Skeletal muscle cell (primary cell): Measurements from ENCODE around the gene KIF19.

Source experiments
- DNase-seq: peaks from one replicate; pipeline ENCODE4 v3.0.0-alpha.2; 2010; ENCODE audit warnings: low read depth
- H3K4me3 ChIP-seq: 2 replicates; pipeline ENCODE4 v1.5.1; 2011; ENCODE audit warnings: low read depth, mild to moderate bottlenecking, control low read depth, low read length, moderate library complexity

KIF19 gene

DNA sequence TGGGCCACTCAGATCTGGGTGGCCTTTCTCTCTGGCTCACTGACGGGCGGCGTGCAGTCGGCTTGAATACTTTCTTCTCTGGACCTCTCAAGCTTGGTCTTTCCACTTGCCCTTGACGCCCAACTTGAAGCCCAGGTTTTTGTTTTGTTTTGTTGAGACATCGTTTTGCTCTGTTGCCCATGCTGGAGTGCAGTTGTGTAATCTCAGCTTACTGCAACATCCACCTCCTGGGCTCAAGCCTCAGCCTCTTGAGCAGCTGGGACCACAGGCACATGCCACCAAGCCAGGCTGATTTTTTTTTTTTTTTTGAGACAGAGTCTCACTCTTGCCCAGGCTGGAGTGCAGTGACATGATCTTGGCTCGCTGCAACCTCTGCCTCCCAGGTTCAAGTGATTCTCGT lies 22.7 kb upstream of the KIF19 start:
- no peak for DNase-seq
- H3K4me3 ChIP-seq, result no peak overlapping the region

DNA sequence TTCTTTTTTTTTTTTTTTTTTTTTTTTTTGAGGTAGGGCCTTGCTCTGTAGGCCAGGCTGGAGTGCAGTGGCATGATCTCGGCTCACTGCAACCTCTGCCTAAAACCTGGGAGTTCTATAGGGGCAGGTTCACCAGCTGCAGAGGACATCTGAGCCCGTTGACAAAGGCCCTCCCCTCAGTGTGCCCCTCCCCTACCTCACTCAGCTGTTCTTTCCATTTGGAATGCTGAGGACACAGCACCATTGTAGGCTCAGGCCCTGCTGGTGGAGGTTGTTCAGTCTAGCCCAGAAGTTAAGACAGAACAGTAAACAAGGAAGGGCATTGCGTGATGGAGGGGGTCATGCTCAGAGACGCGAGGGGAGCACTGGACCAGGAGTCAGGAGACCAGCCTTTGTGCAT lies 21.8 kb upstream of the KIF19 start:
- DNase-seq, result no peak
- H3K4me3 ChIP-seq, result no peak overlapping the region

DNA sequence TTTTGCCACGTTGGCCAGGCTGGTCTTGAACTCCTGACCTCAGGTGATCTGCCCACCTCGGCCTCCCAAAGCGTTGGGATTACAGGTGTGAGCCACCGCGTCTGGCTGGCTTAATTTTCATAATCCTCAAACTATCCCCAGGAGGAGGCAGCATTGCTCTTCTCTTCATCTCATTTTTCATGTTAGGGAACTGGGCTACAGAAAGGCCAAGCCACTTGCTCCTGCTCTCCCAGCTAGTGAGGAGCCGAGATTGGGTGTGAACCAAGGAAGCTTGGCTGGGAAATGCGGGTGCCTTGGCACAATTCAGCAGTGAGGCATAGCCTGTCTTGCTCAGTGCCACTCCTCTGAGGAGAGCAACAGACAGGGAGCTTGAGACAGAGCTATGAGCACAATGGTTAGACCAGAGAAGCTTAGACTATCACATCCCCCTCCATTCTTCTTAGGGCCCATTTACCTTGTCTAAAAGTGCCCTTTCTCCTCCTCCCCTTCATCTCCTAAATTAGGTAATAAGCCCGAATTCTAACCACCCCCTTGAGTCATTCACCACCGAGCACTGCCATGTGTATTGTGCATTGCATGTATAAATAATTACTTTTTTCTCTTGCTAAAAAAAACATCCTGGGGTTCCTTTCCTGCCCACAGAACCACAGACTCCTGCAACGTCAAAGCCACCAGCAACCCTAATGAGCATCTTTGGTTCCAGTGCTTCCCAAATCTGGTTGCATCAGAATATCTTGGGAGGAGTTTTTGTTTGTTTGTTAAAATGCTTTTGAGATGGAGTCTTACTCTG lies 20.0 kb upstream of the KIF19 start:
- no peak overlapping the region for H3K4me3 ChIP-seq
- DNase-seq, result no peak

DNA sequence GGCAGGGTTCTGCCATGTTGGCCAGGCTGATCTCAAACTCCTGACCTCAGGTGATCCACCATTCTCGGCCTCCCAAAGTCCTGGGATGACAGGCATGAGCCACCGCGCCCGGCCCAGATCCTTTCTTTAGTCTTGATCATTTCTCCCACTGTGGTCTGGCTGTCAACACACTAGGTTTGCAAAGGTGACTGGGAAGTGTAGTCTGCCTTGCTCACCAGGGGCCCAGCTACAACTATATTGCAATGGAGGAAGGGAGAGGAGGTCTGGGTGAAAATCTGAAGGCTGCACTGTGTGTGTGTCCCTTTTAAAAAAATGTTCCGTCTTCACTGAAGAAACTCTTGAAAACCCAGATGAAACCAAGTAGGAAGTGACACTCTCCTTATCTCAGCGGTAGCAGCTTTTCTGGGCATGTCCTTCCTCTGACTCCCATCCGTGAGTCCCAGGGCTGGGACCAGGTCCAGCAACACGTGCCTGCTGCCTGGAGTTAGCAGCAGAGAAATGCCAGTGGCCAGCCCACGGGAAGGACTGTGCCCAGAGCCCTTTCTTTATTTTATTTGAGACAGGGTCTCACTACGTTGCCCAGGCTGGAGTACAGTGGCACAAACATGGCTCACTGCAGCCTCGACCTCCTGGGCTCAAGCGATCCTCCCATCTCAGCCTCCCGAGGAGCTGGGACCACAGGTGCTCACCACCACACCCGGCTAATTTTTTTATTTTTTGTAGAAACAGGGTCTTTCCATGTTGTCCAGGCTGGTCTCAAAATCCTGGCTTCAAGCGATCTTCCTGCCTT lies 17.8 kb upstream of the KIF19 start:
- DNase-seq, result no peak
- H3K4me3 ChIP-seq, result no peak overlapping the region

DNA sequence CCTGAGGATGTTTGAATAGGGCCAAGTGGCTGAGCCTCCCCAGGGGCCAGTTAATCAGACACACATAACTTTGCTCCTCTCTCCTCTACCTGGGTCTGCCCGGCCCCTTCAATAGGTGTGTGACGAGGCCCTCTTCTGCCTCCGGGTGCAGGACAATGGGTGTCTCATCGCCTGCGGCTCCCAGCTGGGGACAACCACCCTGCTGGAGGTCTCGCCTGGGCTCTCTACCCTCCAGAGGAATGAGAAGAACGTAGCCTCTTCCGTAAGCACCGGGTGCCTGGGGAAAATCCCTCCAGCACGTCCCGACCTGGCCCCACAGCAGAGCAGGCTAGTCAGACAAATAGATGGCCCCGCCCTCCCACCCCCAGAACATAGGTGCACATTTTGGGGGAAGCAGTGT lies 16.1 kb upstream of the KIF19 start:
- no peak for DNase-seq
- H3K4me3 ChIP-seq, result no peak overlapping the region

DNA sequence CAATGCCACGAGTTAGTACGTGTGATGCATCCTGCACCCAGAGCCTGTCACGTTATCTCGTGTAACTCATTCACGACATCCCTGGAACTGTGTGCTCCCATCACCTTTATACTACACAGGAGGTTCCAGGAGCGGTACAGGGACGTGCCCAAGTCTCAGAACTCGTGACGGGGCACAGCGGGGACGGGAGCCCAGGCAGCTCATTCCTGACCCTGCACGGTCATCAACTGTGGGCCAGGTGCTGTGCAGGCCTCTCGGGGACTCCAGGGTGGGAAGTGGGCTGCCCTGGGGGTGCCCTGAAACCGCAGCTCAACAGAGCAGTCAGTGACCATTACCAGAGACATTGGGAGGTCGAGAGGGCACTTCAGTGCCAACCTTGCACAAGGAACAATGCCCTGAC lies 11.1 kb upstream of the KIF19 start:
- no peak overlapping the region for H3K4me3 ChIP-seq
- DNase-seq, result no peak

DNA sequence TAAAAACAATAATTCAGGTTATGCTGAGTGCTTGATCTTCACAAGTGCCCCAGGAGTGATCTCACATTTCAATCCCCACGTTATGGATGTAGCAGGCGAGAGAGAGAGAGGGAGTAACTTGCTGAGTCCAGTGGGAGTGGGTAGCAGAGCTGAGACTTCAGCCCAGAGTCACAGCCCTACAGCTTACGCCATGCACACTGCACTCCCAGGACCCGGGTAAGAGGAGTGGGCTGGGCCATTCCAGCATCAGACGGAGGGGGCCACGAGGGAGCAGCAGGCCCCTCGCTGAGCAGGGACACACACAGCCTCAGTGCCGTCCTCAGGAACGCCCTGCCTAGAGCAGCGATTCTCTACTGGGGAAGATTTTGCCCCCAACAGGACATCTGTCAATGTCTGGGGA lies 9.8 kb upstream of the KIF19 start:
- DNase-seq, result no peak

DNA sequence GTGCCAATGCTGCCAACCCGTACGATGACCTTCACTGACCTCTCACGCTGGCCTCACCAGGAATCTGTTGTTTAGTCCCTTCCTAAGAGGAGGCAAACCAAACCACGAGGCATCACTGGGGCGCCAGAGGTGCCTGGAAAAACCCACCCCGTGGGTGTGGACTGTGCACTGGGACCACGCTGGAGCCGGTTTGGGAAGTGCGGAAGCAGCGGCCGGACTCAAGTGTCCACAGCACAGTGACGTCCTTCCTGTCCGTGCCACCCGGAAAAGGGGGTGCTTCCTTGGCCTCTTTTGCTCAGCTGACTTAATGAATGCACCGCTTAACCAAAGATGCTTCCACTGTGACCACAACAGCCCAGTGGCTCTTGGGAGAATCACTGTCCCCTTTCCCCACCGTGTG lies 9.0 kb upstream of the KIF19 start:
- no peak overlapping the region for H3K4me3 ChIP-seq
- DNase-seq, result no peak

More for the DNA sequence above, 9.8 kb upstream of the KIF19 start:
- H3K4me3 ChIP-seq, result no peak overlapping the region

DNA sequence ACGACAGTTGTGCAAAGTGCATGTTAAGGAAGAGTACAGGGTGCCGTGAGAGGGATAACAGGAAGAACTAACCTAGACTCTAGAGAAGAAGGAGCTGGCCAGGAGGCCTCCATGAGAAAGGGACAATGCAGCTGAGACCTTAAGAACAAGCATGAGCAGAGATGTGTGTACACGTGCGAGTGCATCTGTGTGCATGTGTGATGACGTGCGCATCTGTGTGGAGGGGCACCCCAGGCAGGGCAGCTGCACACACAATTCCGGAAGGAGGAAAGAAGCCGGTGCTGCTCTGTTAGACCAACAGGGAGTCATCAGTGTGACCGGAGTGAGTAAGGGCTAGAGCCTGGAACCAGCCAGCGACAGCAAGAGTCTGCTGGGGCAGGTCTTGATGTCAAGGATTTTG lies 7.6 kb upstream of the KIF19 start:
- DNase-seq, result no peak
- H3K4me3 ChIP-seq, result no peak overlapping the region

DNA sequence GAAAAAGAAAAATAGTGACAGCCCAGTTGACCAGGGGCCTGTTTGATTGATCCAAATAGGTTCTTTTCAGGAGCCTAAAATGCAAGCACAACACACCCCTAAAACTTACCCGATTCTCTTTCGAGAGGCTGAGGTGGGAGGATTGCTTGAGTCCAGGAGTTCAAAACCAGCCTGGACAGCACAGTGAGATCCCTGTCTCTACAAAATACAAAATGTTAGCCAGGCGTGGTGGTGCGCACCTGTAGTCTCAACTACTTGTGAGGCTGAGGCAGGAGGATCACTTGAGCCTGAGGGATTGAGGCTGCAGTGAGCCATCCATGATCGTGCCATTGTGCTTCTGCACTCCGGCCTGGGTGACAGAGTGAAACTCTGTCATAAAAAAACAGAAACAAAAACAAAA lies 1.5 kb upstream of the KIF19 start:
- no peak overlapping the region for H3K4me3 ChIP-seq
- no peak for DNase-seq

DNA sequence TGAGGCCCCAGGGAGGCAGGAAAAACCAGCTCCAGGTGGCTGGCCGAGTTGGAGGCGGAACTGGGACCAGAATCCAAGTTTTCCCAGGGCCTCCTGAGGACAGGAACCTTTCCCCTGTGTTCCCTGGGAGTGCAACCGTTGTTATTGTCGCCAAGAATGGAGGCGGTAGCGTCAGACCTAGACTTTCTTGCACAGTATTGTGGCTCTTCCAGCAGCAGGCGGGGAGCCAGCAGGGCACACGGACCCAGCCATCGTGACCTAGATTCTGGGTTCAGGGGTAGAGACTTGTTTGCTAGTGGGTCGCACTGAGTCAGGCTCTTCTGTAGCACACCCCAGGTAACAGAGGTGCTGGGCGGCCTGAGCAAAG lies 667 bp upstream of the KIF19 start:
- H3K4me3 ChIP-seq, result no peak overlapping the region
- DNase-seq, result no peak

DNA sequence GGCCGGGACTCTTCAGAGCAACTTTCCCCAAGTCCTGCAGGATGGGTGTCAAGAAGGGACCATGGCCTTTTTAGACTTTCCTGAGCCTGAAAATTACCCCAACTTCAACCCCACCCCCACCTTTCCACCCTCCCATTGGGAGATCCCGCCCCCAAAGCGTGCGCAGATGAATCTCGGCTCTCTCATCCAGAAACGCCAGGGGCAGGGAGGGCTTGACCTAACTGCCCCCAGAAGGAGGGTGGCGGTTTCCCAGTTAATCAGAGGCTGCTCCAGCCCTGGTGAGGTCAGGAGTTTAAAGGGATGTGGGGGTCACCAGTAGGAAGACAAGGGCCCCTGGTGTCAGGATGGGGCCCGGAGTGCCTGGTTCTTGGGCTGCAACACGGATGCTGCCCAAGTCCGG lies 480 bp downstream of the KIF19 start:
- no peak overlapping the region for H3K4me3 ChIP-seq
- DNase-seq, result no peak

DNA sequence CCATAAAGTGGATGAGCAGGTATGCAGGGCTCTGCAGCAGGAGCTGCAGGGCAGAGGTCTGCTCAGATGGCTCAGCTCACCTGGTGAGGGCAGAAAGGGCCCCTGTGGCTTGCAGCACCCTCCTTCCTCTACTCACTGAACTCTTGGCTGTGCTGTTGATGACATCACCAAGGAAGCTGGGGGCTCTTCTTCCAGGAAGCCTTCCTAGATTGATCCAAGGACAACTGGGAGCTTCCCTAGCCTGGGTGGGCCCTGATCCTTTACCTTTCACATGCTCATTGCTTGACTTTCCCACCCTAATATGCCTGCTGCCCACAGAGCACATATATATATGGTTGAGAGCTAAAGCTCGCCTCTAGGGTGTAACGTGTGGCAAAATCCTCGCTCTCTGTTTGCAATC lies 2.5 kb downstream of the KIF19 start:
- no peak overlapping the region for H3K4me3 ChIP-seq
- no peak for DNase-seq

DNA sequence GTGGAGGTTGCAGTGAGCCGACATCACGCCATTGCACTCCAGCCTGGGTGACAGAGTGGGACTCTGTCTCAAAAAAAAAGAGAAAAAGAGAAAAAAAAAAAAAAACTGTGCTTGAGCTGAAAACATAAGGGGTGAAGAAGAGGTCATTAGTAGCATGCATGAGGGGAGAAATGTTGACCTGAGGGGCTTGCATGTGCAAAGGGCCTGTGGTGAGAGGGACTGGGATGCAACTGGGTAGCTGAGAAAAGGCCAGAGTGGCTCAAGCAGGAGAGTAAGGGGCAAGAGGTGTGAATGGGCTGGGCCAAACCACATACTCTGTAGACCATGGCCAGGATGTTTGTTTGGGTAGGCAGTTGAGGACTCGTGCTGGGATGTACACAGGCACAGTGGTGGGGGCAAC lies 3.4 kb downstream of the KIF19 start:
- DNase-seq, result no peak
- no peak overlapping the region for H3K4me3 ChIP-seq

DNA sequence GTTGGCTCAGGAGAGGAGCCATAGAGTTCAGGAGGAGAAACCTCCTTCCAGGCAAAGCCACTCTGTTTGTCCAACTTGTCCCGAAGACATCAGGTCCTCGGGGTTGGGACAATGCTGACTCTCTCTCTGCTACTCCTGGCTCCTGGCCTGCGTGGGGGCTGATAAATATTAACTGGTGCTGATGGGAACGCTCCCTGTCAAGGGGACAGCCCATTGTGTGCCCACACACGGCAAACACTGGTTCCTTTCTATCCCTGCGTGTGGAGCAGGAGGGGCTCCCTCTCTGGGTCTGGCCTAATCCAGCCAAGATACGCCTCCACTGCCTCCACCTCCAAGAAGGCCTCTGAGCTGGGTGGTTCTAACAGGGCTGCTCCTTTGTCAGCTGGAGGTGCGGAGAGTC lies 4.4 kb downstream of the KIF19 start:
- no peak for DNase-seq
- H3K4me3 ChIP-seq, result no peak overlapping the region

DNA sequence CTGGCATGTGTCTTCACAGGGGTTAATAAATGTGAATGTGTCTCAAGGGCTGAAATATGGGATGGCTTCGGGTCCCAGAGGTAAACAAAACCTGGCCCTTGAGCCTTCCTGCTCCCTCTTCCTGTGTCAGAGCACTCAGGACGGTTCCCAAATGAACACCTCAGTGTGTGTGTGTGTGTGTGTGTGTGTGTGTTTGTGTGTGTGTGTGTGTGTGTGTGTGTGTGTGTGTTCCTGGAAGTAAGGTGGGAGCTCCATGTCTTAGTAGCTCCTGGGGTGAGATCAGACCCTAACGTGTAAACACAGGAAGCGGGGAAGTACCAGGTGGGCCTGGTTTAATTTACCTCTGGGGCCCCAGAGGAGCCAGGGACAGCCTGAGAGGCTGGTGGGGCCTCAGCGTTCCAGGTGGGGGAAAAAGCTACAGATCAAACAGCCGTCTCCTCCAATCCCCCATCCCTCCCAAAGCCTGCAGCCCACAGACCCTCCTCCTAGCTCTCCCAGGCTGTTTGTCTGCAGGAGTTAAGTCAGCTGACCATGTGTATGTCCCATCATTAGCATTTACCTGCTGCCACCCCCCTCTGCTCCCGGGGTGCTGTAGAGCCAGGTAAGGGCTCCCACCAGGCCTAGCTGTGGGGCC lies 6.1 kb downstream of the KIF19 start:
- no peak for DNase-seq
- H3K4me3 ChIP-seq, result no peak overlapping the region

DNA sequence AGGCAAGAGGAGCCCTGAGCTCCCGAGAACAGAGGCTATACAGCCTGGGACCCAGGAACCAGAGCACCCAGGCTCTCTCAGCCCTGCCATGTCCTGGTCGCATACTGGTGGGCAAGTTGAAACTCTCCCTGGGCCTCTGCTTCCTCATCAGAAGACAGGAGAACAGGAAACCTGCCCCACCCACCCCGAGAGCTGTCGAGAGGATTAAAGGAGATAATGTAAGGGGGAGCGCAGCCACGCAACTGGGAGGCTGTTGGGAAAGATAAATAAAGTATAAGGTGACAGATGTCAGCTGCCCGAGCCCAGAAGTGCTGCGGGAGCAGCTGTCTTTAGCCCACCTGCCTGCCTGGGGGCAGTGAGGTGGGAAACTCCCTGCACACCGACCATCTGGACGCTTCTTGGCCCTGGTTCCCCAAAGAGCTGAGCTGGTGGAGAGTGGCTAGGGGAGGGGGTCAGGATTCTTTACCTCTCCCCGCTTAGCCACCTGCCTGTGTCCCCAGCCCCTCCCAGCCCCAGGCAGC lies 6.8 kb downstream of the KIF19 start:
- no peak overlapping the region for H3K4me3 ChIP-seq
- no peak for DNase-seq

DNA sequence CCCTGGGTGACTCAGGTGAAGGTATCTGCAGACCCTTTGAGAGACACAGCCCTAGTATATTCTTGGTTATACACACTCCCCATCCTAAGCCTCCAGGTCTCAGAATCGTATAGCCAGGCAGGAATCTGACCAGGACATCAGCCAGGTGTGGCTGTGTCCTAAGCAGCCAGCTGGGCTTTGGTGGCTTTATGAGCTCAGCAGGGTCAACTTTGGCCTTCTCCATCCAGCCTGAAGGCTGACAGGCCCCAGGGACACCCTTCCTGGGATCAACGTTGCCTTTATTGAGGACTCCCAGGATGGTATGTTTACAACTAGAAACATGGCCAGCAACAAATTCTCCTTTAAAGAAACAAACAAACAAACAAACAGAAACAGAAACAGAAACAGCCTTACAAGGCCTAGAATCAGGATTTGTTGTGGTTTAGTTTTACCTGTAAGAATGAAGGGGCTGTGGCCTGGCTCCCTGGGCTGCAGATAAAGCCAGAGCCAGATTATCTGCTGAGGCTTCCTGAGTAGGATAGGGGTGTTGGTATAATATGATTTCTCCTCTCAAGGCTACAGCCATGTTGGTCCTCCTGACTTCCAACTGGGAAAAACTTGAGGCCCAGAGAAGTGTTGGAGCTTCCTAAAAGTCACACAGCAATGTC lies 8.5 kb downstream of the KIF19 start:
- DNase-seq, result no peak
- no peak overlapping the region for H3K4me3 ChIP-seq

DNA sequence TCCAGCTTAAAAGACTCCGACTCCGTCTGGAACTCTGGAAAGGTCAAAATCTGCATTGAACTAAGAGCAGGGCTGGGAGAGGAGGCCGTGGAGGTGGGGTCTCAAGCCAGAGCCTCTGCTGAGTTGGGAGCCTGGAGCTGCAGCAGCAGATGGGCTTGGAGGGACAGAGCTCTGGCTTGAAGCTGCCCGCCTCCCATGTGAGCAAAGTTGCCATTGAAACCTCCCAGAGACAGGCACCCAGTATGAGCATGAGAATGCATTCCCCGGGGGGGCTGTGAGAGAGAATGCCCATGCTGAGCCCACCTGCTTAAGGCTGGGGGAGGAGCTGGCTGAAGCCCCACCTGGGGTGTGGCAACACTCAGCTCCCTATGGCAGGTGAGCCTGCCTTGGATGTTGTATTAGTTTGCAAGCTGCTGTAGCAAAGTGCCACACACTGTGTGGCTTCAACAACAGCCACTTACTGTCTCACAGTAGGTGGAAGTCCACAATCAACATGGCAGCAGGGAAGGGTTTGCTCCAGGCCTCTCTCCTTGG lies 9.6 kb downstream of the KIF19 start:
- H3K4me3 ChIP-seq, result no peak overlapping the region
- DNase-seq, result no peak

DNA sequence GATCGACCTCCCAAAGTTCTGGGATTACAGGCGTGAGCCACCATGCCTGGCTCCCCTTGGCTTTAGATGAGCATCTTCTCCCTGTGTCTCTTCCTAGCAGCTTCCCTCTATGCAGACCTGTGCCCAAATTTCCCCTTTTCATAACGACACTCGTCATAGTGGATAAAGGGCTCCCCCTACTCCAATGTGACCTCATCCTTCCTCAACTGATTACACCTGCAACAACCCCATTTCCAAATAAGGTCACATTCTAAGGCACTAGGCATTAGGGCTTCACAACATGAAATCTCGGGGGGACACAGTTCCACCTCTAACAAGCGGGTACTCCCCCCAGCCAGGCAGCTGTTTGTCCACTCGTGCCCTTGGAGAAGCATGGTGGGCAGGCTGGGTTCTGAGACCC lies 10.3 kb downstream of the KIF19 start:
- H3K4me3 ChIP-seq, result no peak overlapping the region
- no peak for DNase-seq
